Activated T-cell treated with anti-CD3 and anti-CD28 coated beads, Interleukin-2, amount 50 U/mL, for 4 hours (primary cell): ENCODE data around the gene NCKAP5. TPM values are rescaled to one million over a fixed set of nuclear protein-coding genes. Genes with fewer than 3 reads are reported as not detected.

Experiments
- ATAC-seq, 2 donors: fragments of 200-7000 bp; cut with Tn5 transposase; one replicate each; pipeline ENCODE4 v1.10.0; 2021
- DNase-seq: peaks from one replicate; pipeline ENCODE4 v3.0.0-alpha.2; 2020
- H3K27me3 Mint-ChIP-seq: one replicate; pipeline ENCODE4 v1.8.0; 2021; ENCODE audit warnings: low read depth, mixed read lengths
- H3K36me3 Mint-ChIP-seq: one replicate; pipeline ENCODE4 v1.8.0; 2022; ENCODE audit warnings: mixed read lengths; ENCODE audit not compliant: insufficient read depth
- H3K4me1 Mint-ChIP-seq: one replicate; pipeline ENCODE4 v1.8.0; 2021; ENCODE audit warnings: low read depth, mixed read lengths
- H3K4me3 Mint-ChIP-seq: one replicate; pipeline ENCODE4 v1.8.0; 2021; ENCODE audit warnings: mild to moderate bottlenecking, moderate library complexity, mixed read lengths
- H3K9me3 Mint-ChIP-seq: one replicate; pipeline ENCODE4 v1.8.0; 2021; ENCODE audit warnings: mixed read lengths
- total RNA-seq, 3 donors: library from RNA; stranded (reverse); gene quantifications; one replicate each; pipeline ENCODE4 v1.2.1, GENCODE V29; 2021

The NCKAP5 gene
- total RNA-seq, 3 donors from 2014 or later: 0.03 TPM; not detected in 2

- no peak overlapping the region for H3K4me3 Mint-ChIP-seq
- ATAC-seq (no peak), DNase-seq (no peak)
- no peaks in the 10 kb centered on the region for H3K4me1 Mint-ChIP-seq
- H3K9me3 Mint-ChIP-seq: no peaks in the 10 kb centered on the region
- no peaks in the 10 kb centered on the region for H3K36me3 Mint-ChIP-seq
- H3K27me3 Mint-ChIP-seq: no peaks in the 10 kb centered on the region
Observed at GRCh38 chr2:133415210-133415876, 152.9 kb downstream of the NCKAP5 start.

- Mint-ChIP-seq H3K36me3 (no peaks in the 10 kb centered on the region), H3K4me1 (no peaks in the 10 kb centered on the region), H3K27me3 (no peaks in the 10 kb centered on the region), H3K9me3 (no peaks in the 10 kb centered on the region), H3K4me3 (no peak overlapping the region)
- ATAC-seq (no peak), DNase-seq (no peak)
Observed at GRCh38 chr2:133414486-133415209, 153.6 kb downstream of the NCKAP5 start.

GRCh38 chr2:133413863-133414262 is 154.4 kb downstream of the NCKAP5 start:
- no peaks in the 10 kb centered on the region for H3K36me3 Mint-ChIP-seq
- no peaks in the 10 kb centered on the region for H3K4me1 Mint-ChIP-seq
- H3K9me3 Mint-ChIP-seq: no peaks in the 10 kb centered on the region
- ATAC-seq: no peak
- H3K27me3 Mint-ChIP-seq: no peaks in the 10 kb centered on the region
- DNase-seq: no peak
- H3K4me3 Mint-ChIP-seq: no peak overlapping the region

GRCh38 chr2:133412694-133413093 is 155.6 kb downstream of the NCKAP5 start:
- ATAC-seq: no peak
- H3K36me3 Mint-ChIP-seq: no peaks in the 10 kb centered on the region
- H3K9me3 Mint-ChIP-seq: no peaks in the 10 kb centered on the region
- no peak for DNase-seq
- H3K4me3 Mint-ChIP-seq: no peak overlapping the region
- H3K27me3 Mint-ChIP-seq: no peaks in the 10 kb centered on the region
- no peaks in the 10 kb centered on the region for H3K4me1 Mint-ChIP-seq

- Mint-ChIP-seq H3K4me3 (no peak overlapping the region), H3K36me3 (no peaks in the 10 kb centered on the region), H3K27me3 (no peaks in the 10 kb centered on the region), H3K4me1 (no peaks in the 10 kb centered on the region), H3K9me3 (no peaks in the 10 kb centered on the region)
- ATAC-seq (no peak), DNase-seq (no peak)
Observed at GRCh38 chr2:133411857-133412256, 156.4 kb downstream of the NCKAP5 start.

GRCh38 chr2:133411101-133411500 is 157.2 kb downstream of the NCKAP5 start:
- Mint-ChIP-seq H3K27me3 (no peaks in the 10 kb centered on the region), H3K4me3 (no peak overlapping the region), H3K36me3 (no peaks in the 10 kb centered on the region), H3K4me1 (no peaks in the 10 kb centered on the region), H3K9me3 (no peaks in the 10 kb centered on the region)
- no peak for DNase-seq
- ATAC-seq: no peak

GRCh38 chr2:133409581-133410285 is 158.5 kb downstream of the NCKAP5 start:
- H3K36me3 Mint-ChIP-seq: no peaks in the 10 kb centered on the region
- no peaks in the 10 kb centered on the region for H3K27me3 Mint-ChIP-seq
- H3K4me1 Mint-ChIP-seq: no peaks in the 10 kb centered on the region
- no peaks in the 10 kb centered on the region for H3K9me3 Mint-ChIP-seq
- ATAC-seq (no peak), DNase-seq (no peak)
- H3K4me3 Mint-ChIP-seq: no peak overlapping the region

GRCh38 chr2:133408671-133409070 is 159.6 kb downstream of the NCKAP5 start:
- Mint-ChIP-seq H3K9me3 (no peaks in the 10 kb centered on the region), H3K4me1 (no peaks in the 10 kb centered on the region), H3K4me3 (no peak overlapping the region), H3K36me3 (no peaks in the 10 kb centered on the region), H3K27me3 (no peaks in the 10 kb centered on the region)
- ATAC-seq: no peak
- DNase-seq: no peak

GRCh38 chr2:133407341-133407740 is 160.9 kb downstream of the NCKAP5 start:
- no peaks in the 10 kb centered on the region for H3K4me1 Mint-ChIP-seq
- H3K36me3 Mint-ChIP-seq: no peaks in the 10 kb centered on the region
- DNase-seq: no peak
- no peak for ATAC-seq
- H3K27me3 Mint-ChIP-seq: no peaks in the 10 kb centered on the region
- no peaks in the 10 kb centered on the region for H3K9me3 Mint-ChIP-seq
- no peak overlapping the region for H3K4me3 Mint-ChIP-seq

- Mint-ChIP-seq H3K4me3 (no peak overlapping the region), H3K36me3 (no peaks in the 10 kb centered on the region), H3K4me1 (no peaks in the 10 kb centered on the region), H3K9me3 (no peaks in the 10 kb centered on the region), H3K27me3 (no peaks in the 10 kb centered on the region)
- DNase-seq: no peak
- ATAC-seq: no peak
Observed at GRCh38 chr2:133405252-133405651, 163.0 kb downstream of the NCKAP5 start.

GRCh38 chr2:133400411-133400810 is 167.9 kb downstream of the NCKAP5 start:
- Mint-ChIP-seq H3K36me3 (no peaks in the 10 kb centered on the region), H3K9me3 (no peaks in the 10 kb centered on the region), H3K4me1 (no peaks in the 10 kb centered on the region), H3K4me3 (no peak overlapping the region), H3K27me3 (peaks cover 4% of the 10 kb centered on the region)
- DNase-seq: no peak
- no peak for ATAC-seq

GRCh38 chr2:133393895-133394294 is 174.4 kb downstream of the NCKAP5 start:
- H3K9me3 Mint-ChIP-seq: no peaks in the 10 kb centered on the region
- ATAC-seq (no peak), DNase-seq (no peak)
- no peaks in the 10 kb centered on the region for H3K4me1 Mint-ChIP-seq
- H3K36me3 Mint-ChIP-seq: no peaks in the 10 kb centered on the region
- no peak overlapping the region for H3K4me3 Mint-ChIP-seq
- H3K27me3 Mint-ChIP-seq: peaks cover 4% of the 10 kb centered on the region

GRCh38 chr2:133390156-133390555 is 178.1 kb downstream of the NCKAP5 start:
- ATAC-seq: no peak
- Mint-ChIP-seq H3K4me1 (no peaks in the 10 kb centered on the region), H3K36me3 (no peaks in the 10 kb centered on the region), H3K4me3 (no peak overlapping the region), H3K9me3 (peaks cover 6% of the 10 kb centered on the region), H3K27me3 (no peaks in the 10 kb centered on the region)
- no peak for DNase-seq

GRCh38 chr2:133389569-133389968 is 178.7 kb downstream of the NCKAP5 start:
- Mint-ChIP-seq H3K4me3 (no peak overlapping the region), H3K36me3 (no peaks in the 10 kb centered on the region), H3K9me3 (peaks cover 6% of the 10 kb centered on the region), H3K4me1 (no peaks in the 10 kb centered on the region), H3K27me3 (no peaks in the 10 kb centered on the region)
- ATAC-seq (no peak), DNase-seq (no peak)

- Mint-ChIP-seq H3K27me3 (no peaks in the 10 kb centered on the region), H3K4me3 (no peak overlapping the region), H3K36me3 (no peaks in the 10 kb centered on the region), H3K9me3 (peaks cover 15% of the 10 kb centered on the region), H3K4me1 (no peaks in the 10 kb centered on the region)
- ATAC-seq: no peak
- no peak for DNase-seq
Observed at GRCh38 chr2:133382566-133382965, 185.7 kb downstream of the NCKAP5 start.
